GM21619 (cell line): ENCODE results near the gene RGL1.
A peak's percentile ranks its signal among the peaks of the same experiment; 100 is the strongest.
"Not testable (repeated sequence)": the region's sequence is repeated elsewhere in the genome, so short reads cannot be mapped to it uniquely, and the experiment has no call there.

ENCODE experiments used
- ATAC-seq: cut with Tn5 transposase; IDR thresholded peaks from one replicate; pipeline ENCODE4 v1.9.1; 2021; ENCODE audit not compliant: unreplicated experiment

The RGL1 gene

DNA sequence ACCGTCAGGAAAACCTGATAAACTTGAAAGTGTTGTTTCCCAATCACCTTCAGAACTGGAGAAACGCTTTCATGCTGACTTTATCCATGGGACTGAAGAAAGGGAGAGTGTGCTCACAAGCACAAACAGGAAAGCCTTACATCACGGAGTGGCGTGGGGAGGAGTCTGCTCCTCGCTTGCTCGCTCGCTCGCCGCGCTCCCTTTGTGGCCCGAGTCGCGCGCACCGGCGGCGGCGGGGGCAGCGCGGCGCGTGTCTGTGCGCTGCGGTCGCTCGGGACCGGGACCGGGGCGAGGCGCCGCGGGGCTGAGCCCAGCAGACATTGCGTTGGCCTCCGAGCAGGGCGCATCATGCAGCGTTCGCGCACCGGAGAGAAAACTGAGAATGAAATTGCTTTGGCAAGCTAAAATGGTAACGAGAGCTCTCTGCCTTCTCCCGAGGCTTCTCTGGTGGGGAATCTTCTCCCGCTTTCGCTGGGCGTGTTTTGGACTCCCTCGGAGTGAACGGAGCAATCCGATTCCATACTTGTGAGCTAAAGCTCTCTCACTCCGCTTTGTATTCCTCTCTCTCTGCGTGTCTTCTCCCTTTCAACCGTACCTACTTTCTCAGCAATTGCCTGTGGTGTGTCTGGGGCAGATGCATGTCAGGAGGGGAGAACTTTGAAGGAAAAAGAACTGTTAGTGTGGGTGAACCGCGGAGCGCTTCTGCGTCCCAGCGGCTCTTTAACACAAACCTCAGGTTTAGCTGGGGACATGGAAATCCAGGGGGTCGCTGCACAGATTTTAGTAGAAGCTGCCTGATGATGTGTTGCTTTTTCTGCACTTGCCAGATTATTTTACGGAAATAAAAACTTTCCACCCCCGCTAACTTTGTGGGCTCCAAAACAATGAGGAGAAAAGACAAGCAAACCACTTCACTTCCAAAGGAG lies at the start of gene RGL1:
Gene RGL1 (plus strand): TSS at position 205 of the 926 bp plus-strand sequence. CDS start 178 bp downstream, at position 383.
- ATAC-seq: peak; percentile 49

DNA sequence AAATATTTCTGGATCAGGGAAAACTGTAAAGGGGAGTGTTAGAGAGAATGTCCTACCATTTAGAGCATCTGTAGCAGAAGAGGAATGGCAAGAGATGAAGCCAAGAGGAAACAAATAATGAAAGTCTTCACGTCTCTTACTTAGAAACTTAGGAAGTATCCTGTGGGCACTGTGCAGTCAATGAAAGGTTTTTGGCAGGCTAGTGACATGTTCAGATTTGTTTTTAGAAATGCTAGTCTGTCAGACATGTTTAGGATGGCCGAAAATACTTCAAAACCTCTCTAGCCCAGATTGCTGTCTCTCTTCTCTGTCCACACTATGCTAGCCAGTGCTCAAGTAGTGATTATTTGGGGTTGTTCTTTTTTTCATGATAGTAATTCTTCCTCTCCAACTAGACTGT lies 48.6 kb upstream of the RGL1 start:
- no peak for ATAC-seq

GRCh38 chr1:183757061-183757460 lies 47.9 kb upstream of the RGL1 start:
- no peak for ATAC-seq

GRCh38 chr1:183758913-183759312 lies 46.0 kb upstream of the RGL1 start:
- ATAC-seq: no peak

GRCh38 chr1:183760661-183761060 lies 44.3 kb upstream of the RGL1 start:
- ATAC-seq: no peak

DNA sequence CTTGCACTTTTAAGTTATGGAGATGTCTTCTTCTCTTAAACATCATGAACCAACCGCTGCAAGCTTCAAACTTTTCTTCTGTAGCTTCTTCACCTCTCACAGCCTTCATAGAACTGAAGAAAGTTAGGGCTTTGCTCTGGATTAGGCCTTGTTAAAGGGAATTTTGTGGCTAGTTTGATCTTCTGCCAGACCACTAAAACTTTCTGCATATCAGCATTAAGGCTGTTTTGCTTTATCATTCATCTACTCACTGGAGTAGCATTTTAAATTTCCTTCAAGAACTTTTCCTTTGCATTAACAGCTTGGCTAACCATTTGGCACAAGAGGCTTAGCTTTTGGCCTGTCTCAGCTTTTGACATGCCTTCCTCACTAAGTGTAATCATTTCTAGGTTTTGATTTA lies 43.0 kb upstream of the RGL1 start:
- no peak for ATAC-seq

DNA sequence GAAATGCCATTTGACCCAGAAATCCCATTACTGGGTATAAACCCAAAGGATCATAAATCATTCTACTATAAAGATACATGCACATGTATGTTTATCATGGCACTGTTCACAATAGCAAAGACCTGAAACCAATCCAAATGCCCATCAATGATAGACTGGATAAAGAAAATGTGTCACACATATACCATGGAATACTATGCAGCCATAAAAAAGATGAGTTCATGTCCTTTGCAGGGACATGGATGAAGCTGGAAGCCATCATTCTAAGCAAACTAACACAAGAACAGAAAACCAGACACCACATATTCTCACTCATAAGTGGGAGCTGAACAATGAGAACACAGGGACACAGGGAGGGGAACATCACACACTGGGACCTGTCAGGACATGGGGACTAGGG lies 42.1 kb upstream of the RGL1 start:
- not testable (repeated sequence) for ATAC-seq

DNA sequence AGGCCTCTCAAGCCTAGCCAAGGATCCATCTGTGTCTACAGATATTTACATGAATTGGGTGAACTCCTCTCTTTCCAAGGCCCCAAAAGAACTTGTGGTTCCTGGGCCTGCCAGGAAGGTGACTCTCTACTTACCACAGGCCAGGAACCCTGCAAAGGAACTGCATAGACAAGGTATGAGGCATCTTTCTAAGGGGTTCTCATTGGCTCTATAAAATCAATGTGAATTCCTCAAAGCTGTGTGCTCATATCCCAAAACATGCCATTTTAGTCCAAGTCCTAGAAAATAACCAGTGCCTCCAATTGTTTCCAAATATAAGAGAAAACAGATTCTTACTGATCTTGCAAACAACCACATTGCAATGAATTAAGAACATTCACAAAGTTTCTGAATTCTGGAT lies 39.9 kb upstream of the RGL1 start:
- no peak for ATAC-seq

DNA sequence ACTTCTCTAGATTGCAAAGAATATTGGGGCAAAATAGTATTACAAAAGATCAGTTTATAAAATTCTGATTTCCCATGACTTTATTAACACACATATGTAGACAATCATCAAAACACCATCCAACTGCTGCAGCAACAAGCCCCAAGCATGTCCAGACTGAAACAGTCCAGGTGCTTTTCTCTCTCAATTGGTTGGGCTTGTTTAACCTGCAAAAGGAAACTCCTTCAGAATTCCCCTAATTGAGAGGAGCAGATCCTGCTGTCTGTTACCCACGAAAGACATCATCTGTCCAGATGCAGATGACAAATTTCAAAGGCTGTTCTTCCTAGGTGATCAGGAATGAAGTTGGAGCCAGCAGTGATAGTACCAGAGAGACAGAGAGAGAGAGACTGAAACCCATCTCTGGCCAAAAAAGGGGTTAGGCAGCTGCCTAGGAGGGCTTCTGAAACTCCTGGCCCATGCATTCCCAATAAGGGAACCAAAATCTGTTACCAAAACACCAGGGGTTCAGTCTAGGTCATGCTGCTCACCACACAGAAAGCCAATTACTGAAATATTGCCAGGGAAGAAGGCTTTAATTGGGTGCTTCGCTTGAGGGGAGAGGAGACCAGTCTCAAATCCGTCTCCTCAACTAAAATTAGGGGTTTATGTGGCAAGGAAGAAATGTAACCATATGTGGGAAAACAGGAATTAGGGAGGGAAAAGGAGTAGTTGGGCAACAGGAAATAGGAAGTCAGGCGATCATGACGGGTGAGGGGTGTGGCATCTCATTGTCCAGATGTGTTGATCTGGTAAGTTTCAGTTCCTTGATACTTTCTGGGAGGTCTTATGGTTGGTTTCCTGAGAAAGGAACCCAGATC lies 34.7 kb upstream of the RGL1 start:
- ATAC-seq: no peak

- ATAC-seq: no peak
Measured at GRCh38 chr1:183770816-183771128, 34.1 kb upstream of the RGL1 start.

GRCh38 chr1:183773482-183774274 lies 31.2 kb upstream of the RGL1 start:
- ATAC-seq: no peak

- no peak for ATAC-seq
Measured at GRCh38 chr1:183774938-183775337, 30.0 kb upstream of the RGL1 start.

GRCh38 chr1:183776731-183777130 lies 28.2 kb upstream of the RGL1 start:
- ATAC-seq: no peak

DNA sequence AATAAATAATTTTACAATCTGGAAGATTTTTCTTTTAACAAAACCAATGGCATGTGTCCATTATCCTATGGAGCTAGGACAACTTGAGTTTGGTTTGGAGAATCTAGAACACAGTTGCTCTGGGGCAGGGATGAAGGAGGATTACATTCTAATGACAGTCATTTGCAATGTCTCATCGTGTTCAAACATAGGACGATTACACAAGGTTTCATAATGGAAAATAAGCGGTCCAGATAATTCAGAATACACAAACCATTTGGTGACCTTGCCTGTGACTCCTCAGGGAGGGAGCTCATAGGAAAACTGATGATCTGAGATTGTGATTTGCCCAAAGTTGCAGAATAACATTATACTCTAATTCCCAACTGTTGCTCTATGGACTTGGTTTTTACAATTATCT lies 27.6 kb upstream of the RGL1 start:
- ATAC-seq: no peak

DNA sequence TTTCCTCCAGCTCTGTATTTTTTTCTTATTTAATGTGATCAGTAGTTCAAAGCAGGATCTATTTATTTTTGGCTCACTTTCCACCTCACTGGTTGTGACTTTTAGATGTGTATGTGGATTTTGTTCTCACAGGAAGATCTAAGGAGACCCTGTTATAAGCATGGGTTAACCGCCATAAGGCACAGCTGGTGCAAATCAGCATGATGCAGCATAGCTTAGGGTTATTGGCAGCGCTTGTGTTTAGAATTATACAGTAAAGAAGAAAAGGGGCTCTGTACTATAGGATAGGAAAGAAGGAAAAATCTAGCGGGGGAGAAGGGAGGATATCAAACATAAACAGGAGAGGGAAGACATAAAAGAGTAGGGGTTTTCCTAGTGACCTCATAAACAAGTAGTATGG lies 26.9 kb upstream of the RGL1 start:
- no peak for ATAC-seq

DNA sequence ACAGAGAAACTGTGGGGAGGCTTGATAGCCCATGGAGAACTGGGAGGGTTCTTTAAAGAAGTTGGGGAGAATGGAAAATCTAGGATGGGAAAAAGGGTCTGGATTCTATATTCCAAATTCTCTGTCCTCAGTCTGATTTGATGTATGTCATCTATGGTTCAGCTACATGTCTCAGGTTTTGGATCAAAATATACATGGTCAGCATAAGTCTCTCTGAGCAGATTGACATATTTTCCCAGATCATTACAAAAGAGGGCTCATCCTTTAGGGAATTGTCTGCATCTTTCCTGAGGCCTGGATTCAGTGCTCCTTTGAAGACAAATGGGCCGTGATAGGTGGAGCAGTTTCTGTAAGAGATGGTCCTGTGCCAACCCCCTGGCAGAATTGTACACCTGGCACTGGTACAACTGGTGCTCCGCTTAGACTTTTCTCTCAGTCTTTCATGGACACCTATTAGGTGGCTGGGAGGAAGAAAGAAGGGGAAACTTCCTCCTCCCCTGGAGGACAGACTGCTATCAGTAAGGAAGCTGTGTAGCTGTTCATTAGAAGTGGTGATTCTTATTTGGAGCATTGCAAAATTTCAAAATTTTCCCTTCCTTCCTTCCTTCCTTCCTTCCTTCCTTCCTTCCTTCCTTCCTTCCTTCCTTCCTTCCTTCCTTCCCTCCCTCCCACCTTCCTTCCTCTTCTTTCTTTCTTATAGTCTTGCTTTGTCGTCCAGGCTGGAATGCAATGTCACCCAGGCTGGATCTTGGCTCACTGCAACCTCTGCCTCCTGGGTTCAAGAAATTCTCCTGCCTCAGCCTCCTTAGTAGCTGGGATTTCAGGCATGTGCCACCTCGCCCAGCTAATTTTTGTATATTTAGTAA lies 26.1 kb upstream of the RGL1 start:
- no peak for ATAC-seq

GRCh38 chr1:183780159-183780558 lies 24.8 kb upstream of the RGL1 start:
- no peak for ATAC-seq

DNA sequence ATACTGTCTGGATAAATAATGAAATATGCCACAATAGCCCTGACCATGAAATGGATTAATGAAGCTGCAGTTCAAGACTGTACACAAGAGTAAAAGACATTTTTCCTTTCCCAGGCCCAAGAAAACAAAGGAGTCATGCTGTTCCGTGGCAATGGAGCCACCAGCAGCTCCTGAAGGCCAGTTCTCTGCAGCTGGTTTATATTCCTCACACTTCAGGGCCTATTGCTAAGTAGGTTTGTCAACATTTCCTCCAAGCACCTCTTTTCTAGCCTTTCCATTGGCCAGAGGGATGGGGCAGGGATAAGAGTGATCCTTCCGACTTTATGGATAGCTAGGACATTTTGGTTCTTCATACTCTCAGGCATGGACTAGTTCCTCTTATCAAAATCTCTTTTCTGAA lies 24.2 kb upstream of the RGL1 start:
- ATAC-seq: no peak

DNA sequence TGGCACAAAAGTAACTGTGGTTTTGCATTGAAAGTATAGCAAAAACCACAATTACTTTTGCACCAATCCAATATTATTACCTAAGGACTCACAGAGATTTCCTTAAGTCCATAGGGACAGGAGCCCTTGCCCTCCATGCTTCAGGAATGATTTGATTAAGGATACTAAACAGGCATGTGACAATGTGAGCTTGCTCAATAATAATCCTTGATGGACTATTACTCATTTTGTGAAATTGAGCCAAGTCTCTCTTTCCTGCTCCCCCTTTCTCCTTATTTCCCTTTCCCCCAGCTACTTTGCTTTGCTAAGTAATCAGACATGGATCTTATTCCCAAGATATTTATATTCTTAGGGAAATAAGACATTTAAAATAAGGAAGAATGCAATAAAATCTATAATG lies 21.6 kb upstream of the RGL1 start:
- no peak for ATAC-seq
